ENCODE results near the gene ALK. TPM values are rescaled to one million over a fixed set of nuclear protein-coding genes. Genes with fewer than 3 reads are reported as not detected.

ALK gene
- total and polyA plus RNA-seq, 7 donors = 0.31 to 2.9 (median 1.2) TPM; not detected in 1

DNA sequence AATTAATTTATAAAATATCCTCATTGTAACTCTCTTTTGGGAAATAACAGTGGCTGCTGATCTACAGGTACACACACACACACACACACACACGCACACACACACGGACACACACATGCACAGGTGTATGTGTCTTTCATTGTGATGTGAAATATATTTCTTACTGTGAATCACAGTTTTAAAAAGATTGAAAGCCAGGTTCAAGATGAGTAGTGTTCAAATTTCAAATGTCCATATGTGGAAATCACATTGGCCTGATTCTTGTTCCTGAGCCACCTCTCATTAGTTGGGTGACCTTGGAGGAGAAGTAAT is 372.4 kb downstream of the ALK start:
- intact Hi-C loops (cut with DNase I) = no loop called here
- WGBS, 2 donors = 83 to 91% methylated on average over 2 of the region's 2 CpGs

DNA sequence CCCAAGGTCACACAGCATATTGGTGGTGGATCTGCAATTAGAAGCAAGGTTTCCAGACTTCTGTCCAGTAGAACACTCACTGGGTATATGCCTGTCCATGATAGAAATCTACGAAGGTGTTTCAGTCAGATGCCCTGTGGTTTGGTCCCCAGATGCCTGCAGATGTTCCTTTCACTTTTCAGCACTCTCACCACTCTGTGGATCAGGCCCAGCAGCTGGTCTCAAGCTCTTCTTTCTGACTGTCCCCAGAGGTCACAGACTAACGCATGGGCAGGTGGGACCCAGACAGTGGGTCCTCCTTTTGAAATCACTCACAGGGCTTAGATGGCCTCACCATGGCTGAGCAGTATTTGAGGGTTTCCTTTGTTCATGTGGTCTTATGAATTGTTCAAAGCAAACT is 376.5 kb downstream of the ALK start:
- no peak for TF ChIP-seq EP300 (IDR thresholded peaks at IDR 0.05)
- TF ChIP-seq, protein P1, sequence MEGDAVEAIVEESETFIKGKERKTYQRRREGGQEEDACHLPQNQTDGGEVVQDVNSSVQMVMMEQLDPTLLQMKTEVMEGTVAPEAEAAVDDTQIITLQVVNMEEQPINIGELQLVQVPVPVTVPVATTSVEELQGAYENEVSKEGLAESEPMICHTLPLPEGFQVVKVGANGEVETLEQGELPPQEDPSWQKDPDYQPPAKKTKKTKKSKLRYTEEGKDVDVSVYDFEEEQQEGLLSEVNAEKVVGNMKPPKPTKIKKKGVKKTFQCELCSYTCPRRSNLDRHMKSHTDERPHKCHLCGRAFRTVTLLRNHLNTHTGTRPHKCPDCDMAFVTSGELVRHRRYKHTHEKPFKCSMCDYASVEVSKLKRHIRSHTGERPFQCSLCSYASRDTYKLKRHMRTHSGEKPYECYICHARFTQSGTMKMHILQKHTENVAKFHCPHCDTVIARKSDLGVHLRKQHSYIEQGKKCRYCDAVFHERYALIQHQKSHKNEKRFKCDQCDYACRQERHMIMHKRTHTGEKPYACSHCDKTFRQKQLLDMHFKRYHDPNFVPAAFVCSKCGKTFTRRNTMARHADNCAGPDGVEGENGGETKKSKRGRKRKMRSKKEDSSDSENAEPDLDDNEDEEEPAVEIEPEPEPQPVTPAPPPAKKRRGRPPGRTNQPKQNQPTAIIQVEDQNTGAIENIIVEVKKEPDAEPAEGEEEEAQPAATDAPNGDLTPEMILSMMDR (IDR thresholded peaks at IDR 0.05) = no peak
- TF ChIP-seq POLR2A (IDR thresholded peaks at IDR 0.05) = no peak
- no peak for TF ChIP-seq POLR2AphosphoS5 (IDR thresholded peaks at IDR 0.05)
- H3K9me3 ChIP-seq = no peaks in the 10 kb centered on the region
- no peak overlapping the region for H3K4me3 ChIP-seq
- 67 to 69% methylated on average over 2 of the region's 2 CpGs for WGBS, 2 donors
- no peak for DNase-seq
- H3K27ac ChIP-seq = no peak overlapping the region
- intact Hi-C loops (cut with DNase I) = no loop called here
- no peaks in the 10 kb centered on the region for H3K27me3 ChIP-seq
- no peaks in the 10 kb centered on the region for H3K36me3 ChIP-seq
- H3K4me1 ChIP-seq = no peaks in the 10 kb centered on the region

More for the DNA sequence above, 372.4 kb downstream of the ALK start:
- no peaks in the 10 kb centered on the region for H3K36me3 ChIP-seq
- H3K4me1 ChIP-seq = no peaks in the 10 kb centered on the region
- H3K27me3 ChIP-seq = no peaks in the 10 kb centered on the region
- TF ChIP-seq POLR2A (IDR thresholded peaks at IDR 0.05) (no peak), EP300 (IDR thresholded peaks at IDR 0.05) (no peak), POLR2AphosphoS5 (IDR thresholded peaks at IDR 0.05) (no peak)
- TF ChIP-seq, protein P1 (IDR thresholded peaks at IDR 0.05) = no peak
- H3K4me3 ChIP-seq = no peak overlapping the region
- no peaks in the 10 kb centered on the region for H3K9me3 ChIP-seq
- DNase-seq = no peak
- no peak overlapping the region for H3K27ac ChIP-seq

DNA sequence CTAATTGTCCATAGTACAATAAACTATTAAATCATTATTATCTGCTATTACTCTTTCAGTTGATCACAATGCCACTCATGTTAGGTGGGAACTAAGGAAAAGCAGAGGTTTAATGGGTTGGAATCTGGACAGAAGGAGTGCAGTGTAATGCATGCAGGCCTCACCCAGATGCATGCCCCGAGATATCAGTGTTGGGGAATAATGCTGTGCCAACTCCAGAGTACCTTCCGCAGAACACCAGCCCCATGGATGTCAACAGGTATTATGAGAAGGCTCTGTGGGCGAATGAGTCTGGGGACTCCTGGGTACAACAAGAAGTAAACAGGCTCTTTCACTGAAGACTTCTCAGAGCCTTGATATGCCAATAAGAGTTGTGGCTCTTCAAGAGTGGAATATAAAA is 377.4 kb downstream of the ALK start:
- no peak overlapping the region for H3K4me3 ChIP-seq
- 79 to 90% methylated on average over 3 of the region's 3 CpGs for WGBS, 2 donors
- TF ChIP-seq POLR2AphosphoS5 (IDR thresholded peaks at IDR 0.05) = no peak
- TF ChIP-seq, protein P1 (IDR thresholded peaks at IDR 0.05) = no peak
- H3K4me1 ChIP-seq = no peaks in the 10 kb centered on the region
- H3K36me3 ChIP-seq = no peaks in the 10 kb centered on the region
- no peak for DNase-seq
- H3K27ac ChIP-seq = no peak overlapping the region
- intact Hi-C loops (cut with DNase I) = no loop called here
- H3K9me3 ChIP-seq = no peaks in the 10 kb centered on the region
- H3K27me3 ChIP-seq = no peaks in the 10 kb centered on the region

DNA sequence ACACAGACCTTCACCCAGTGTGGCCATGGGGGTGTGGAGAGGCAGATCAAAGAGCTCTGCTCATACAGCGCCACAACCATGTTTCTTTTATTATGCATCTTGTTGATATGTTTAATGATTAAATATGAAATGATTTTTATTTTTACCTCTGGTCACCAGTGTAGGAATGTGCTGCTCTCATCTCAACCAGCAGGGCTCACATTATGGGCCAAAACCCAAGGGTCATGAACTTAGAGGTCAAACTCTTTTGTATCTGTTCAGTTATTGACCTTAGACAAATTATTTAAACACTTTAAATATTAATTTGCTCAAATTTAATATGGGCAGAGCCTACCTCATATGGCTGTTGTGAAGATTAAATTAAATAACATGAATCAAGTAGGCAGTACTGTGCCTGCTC is 386.2 kb downstream of the ALK start:
- TF ChIP-seq EP300 (IDR thresholded peaks at IDR 0.05) = no peak
- no peak for TF ChIP-seq POLR2AphosphoS5 (IDR thresholded peaks at IDR 0.05)
- TF ChIP-seq POLR2A (IDR thresholded peaks at IDR 0.05) = no peak
- TF ChIP-seq, protein P1 (IDR thresholded peaks at IDR 0.05) = no peak

DNA sequence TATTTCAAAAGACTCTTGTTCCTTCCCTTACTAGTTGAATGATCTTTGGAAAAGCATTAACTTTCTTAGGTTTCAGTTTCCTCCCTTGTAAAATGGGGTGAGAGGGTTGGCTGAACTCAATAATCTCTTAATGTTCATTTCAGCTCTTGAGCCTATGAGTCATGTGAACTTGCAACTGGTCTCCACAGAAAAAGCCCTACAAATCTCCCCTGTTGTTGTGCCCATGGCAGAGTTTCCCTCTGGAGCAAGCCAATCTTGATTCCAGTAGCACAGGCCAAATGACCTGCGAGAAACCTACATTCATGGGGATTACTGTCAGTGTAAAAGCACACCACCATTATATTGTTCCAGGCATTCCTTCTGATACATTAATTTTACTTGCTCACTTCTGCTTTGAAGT is 388.9 kb downstream of the ALK start:
- H3K4me1 ChIP-seq = peaks cover 0 to 12% (median 5%) of the 10 kb centered on the region in 4 donors
- no peak for DNase-seq
- H3K4me3 ChIP-seq = no peak overlapping the region
- H3K27ac ChIP-seq = no peak overlapping the region
- H3K9me3 ChIP-seq = no peaks in the 10 kb centered on the region
- no peaks in the 10 kb centered on the region for H3K27me3 ChIP-seq
- 75 to 80% methylated on average over 1 of the region's 1 CpG for WGBS, 2 donors
- intact Hi-C loops (cut with DNase I) = no loop called here
- H3K36me3 ChIP-seq = no peaks in the 10 kb centered on the region
- TF ChIP-seq POLR2AphosphoS5 (IDR thresholded peaks at IDR 0.05) (no peak), POLR2A (IDR thresholded peaks at IDR 0.05) (no peak), EP300 (IDR thresholded peaks at IDR 0.05) (no peak)
- TF ChIP-seq, protein P1 (IDR thresholded peaks at IDR 0.05) = no peak

More for the DNA sequence above, 386.2 kb downstream of the ALK start:
- Histone ChIP-seq H3K9me3 (no peaks in the 10 kb centered on the region), H3K4me3 (no peak overlapping the region), H3K36me3 (no peaks in the 10 kb centered on the region), H3K27me3 (no peaks in the 10 kb centered on the region), H3K4me1 (no peaks in the 10 kb centered on the region), H3K27ac (no peak overlapping the region)
- 59 to 89% methylated on average over 1 of the region's 1 CpG for WGBS, 2 donors
- intact Hi-C loops (cut with DNase I) = no loop called here
- no peak for DNase-seq

Measured in sigmoid colon (tissue), 7 donors.